COR-L47 (cell line): ENCODE results near the gene SLC35B1.
A peak's percentile ranks its signal among the peaks of the same experiment; 100 is the strongest.
"Not testable (repeated sequence)": the region's sequence is repeated elsewhere in the genome, so short reads cannot be mapped to it uniquely, and the experiment has no call there.

ENCODE experiments used
- DNase-seq: peaks from one replicate; lab custom pipeline; 2025; lab: John Stamatoyannopoulos, UW

The SLC35B1 gene

GRCh38 chr17:49699966-49700575, 7.7 kb downstream of the SLC35B1 start:
- no peak for DNase-seq

GRCh38 chr17:49698005-49698404, 9.8 kb downstream of the SLC35B1 start:
- no peak for DNase-seq

DNA sequence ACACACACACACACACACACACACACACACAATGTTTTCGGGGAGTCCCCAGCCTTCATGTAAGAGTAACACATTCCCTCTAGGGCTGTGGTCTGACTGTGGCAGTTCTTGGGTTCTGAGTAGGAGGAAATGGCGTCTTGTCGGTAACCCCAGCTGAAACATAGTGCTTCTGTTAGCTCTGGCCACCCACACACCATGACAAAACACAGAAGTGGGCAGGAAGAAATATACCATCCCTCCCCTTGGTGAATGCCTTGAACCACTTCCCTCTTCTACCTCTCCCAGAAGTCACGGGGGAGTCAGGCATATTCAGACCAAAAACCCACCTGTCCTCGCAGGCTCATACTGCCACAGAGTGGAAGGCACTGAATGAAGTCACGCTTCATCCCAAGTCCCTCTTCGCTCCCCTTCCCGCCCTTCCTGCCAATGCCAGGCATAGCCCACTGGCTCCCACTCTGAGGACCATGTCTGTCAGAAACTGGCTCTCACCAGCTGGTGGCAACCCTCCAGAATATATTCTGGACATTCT, 11.5 kb downstream of the SLC35B1 start:
- no peak for DNase-seq

- no peak for DNase-seq
These were observed 12.0 kb downstream of the SLC35B1 start for GRCh38 chr17:49695698-49696232.

GRCh38 chr17:49694847-49695697, 12.7 kb downstream of the SLC35B1 start:
- DNase-seq: peak; percentile 9

DNA sequence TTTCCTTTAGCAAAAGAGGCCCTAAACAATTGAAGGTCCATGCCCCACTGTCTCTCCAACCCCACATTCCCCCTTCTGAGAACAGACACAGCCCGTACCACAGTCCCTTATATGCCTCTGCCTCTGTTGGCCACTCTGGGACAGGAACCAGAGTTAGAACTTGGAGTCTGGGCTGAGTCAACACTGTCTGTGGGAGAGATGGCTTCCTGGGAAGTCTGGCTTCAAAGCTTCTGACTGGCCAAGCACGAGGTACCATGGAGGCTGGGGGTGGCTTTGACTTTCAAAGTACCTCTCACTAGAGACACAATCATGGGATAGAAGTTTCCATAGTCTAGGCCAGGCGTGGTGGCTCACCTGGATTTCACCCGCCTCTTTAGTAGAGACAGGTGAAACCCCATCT, 15.0 kb downstream of the SLC35B1 start:
- DNase-seq: no peak

DNA sequence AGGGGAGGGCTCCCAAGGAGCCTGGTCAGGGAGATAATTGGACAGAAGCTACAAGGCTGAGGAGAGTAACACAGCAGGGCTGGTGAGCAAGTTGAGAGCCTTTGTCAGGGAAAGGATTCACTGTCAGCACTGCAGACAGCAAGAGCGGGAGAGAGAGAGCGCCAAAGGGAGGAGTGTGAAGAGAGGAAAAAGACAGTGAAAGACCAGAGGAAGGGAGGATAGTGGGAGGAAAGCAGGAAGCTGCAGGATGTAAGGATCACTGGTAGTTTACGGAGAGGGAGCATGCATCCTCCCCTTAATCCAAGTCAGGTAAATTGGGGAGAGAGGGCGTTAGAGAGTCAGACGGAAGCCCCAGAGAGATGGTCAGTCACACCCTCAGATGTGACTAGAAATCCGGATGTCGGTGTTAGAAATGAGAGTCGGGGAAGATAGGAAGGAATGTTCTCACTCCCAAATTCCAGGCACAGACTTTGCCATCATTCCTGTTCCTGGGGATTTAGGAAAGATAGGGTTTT, 16.0 kb downstream of the SLC35B1 start:
- DNase-seq: no peak

GRCh38 chr17:49691086-49691676, 16.6 kb downstream of the SLC35B1 start:
- no peak for DNase-seq

GRCh38 chr17:49690256-49690655, 17.5 kb downstream of the SLC35B1 start:
- DNase-seq: no peak

DNA sequence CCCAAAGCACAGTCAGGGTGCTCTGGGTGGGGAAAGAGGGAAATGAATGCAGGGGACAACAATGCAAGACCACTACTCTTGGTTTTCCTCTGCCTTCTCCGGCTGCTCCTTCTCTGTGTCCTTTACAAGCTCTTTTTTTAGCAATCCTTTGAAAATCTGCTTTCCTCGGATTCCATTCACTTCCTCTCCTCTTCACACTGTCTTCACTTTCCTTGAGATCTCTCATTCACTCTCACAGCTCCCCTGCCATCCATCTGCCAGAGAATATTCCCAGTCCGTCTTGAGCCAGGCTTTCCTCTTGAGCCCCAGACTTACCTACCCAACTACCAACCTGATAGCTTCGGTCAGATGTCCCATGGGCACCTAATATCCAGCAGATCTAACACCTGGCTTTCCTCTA, 18.9 kb downstream of the SLC35B1 start:
- no peak for DNase-seq

DNA sequence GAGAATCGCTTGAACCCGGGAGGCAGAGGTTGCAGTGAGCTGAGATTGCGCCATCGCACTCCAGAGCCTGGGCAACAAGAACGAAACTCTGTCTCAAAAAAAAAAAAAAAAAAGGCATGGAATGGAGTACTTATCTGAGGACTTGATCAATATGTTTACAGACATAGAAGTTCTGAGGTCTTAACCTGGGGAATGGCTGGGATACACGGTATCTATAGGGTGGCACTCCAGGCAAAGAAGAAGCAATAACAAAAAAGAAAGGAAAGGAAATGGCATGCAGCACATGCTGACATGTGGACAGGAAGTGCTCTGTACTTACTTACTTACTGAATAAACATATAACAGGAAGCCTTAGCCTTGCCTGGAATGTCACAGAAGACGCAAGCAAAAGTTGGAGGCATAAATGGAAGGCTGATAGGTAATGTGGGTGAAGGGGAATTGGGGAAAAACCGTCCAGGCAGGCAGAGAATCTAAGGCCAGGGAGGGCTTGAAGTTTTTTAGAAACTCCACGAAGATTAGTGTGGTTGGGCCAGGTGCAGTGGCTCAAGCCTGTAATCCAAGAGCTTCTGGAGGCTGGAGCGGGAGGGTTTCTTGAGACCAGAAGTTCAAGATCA, 19.8 kb downstream of the SLC35B1 start:
- no peak for DNase-seq

- no peak for DNase-seq
These were observed 26.4 kb downstream of the SLC35B1 start for GRCh38 chr17:49681106-49681979.

- DNase-seq: no peak
These were observed 27.4 kb downstream of the SLC35B1 start for GRCh38 chr17:49680314-49680713.

- DNase-seq: peak; percentile 98
These were observed 29.6 kb downstream of the SLC35B1 start, which contains the start of gene SPOP for GRCh38 chr17:49677933-49678847. SPOP (minus strand) TSS chr17:49678097; CDS start chr17:49622810, 55,287 bp downstream.

DNA sequence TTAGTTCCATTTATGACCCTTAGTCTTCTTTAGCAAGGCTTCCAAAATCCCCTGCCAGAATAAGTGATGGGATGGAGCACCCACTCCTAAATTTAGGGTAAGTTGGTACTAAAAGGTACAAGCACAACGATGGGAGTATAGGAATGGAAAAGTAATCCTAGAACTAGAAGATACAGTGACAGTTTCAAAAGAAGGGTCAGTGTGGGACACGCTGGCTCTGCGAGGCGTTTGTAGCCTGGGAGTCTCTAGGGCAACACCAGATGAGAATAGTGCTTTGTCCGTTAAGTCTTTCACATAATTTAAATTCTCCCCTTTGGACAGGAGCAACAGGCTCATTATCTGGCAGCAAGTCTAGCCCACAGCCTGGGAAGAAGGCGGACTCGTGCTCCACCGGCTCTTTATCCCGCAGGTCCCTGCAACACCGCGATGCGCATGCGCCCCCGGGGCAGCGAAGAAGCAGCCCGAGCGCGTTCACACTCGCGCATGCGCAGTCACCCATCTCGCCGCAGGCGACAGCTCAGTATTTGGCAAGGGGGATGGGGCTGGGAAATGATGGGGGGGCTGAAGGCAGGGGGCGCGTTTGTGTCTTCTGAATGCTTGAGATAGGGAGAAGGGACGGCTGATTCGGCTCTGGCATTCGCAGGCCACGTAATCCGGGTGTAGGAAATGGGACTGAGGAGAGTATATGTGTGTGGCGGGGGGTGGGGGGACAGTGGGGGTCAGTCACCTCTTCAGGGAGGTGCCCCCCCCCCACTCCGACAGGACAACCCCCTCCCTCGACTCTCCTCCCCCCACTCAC, 30.4 kb downstream of the SLC35B1 start:
- DNase-seq: peak; percentile 89

- no peak for DNase-seq
These were observed 31.4 kb downstream of the SLC35B1 start for GRCh38 chr17:49676276-49676868.

- DNase-seq: no peak
These were observed 33.3 kb downstream of the SLC35B1 start for GRCh38 chr17:49674507-49674906.

DNA sequence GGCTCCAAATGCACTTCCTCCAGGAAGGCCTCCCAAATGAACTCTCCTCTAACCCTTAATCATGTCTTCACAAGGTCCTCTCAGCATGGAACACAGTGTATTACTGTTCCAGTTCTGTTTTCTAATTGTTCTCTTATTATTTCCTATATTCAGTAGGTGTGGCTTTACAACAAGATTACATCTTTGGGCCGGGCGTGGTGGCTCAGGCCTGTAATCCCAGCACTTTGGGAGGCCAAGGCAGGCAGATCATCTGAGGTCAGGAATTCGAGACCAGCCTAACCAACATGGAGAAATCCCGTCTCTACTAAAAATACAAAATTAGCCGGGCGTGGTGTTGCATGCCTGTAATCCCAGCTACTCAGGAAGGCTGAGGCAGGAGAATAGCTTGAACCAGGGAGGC, 34.1 kb downstream of the SLC35B1 start:
- DNase-seq: not testable (repeated sequence)
